ENCODE measurements around the gene PACS1. TPM values are rescaled to one million over a fixed set of nuclear protein-coding genes. Genes with fewer than 3 reads are reported as not detected.

PACS1 gene
- total RNA-seq, 2 donors from 2014 or later, result 64.3 to 73.3 TPM

DNA sequence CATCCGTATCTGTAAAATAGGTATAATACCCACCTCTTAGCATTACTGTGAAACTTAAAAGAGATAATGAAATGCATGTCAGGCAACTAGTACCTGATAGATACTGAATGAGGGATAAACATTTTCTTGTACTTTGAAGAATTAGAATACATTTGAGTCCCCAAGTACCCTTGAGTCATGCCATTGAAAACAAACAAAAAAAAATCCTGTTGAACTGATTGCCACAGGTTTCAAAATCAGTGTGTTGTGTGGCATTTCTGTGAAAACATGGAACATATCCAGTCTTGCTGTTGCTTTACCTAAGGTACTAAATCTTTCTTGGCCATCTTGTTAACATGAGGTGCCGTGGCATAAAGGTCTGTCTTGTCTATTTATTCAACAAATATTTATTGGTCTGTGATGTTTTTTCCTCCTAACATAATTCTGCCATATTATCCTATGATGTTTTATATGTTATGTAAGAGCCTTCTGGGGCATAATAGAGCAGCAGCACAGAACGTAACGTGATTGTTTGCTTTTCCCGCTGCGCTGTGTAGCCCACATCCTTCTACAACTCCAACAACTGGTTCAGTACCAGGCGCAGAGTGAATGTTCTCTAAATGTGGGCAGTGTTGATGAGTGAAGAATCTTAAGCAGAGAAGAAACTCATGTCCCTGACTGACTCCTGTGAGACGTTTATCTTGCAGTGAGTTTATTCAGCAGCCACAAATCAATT lies 119.1 kb downstream of the PACS1 start:
- DNase-seq (ENCODE audit: low spot score) (no peak), ATAC-seq (no peak)
- peaks cover 25 to 39% of the 10 kb centered on the region in 2 donors for H3K4me1 Mint-ChIP-seq (ENCODE audit: low read depth in 2 of 2)
- no peaks in the 10 kb centered on the region for H3K9me3 Mint-ChIP-seq
- H3K27me3 Mint-ChIP-seq, result no peaks in the 10 kb centered on the region
- H3K4me3 Mint-ChIP-seq, result no peak overlapping the region
- no peak overlapping the region for H3K27ac Mint-ChIP-seq
- H3K36me3 Mint-ChIP-seq, result no peaks in the 10 kb centered on the region

GRCh38 chr11:66190786-66191185 lies 120.7 kb downstream of the PACS1 start:
- Mint-ChIP-seq H3K9me3 (no peaks in the 10 kb centered on the region), H3K27ac (no peak overlapping the region), H3K4me3 (no peak overlapping the region)

DNA sequence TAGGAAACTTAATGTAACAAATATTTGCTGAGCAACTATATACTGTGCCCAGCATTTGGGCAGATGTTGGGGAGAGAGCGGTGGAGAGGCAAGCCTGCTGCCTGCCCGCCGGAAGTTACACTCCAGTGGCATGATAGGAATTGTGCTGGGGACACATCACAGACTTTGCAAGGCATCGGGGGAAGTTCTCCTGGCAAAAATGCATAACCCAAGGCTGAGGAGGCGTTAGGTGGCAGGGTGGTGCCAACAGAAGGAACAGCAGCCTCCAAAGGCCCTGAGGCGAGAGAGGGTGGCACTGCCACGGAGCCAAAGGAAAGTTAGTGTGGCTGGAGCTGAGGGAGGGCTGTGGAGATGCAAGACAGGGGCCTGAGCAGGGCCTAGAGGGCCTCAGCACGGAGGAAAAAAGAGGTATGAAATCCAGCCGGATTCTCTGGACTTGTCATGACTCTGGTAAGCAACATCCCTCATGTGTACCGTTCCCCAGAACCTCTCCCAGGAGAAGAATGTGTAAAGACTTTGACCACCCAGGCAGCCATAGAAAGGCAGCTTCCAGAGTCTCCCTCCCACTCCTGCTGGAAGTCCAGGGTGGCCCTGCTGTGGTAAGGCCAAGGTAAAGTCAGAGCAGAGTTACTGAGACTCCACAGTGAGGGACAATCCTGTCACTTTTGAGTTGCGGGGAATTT lies 122.2 kb downstream of the PACS1 start:
- Mint-ChIP-seq H3K4me3 (no peak overlapping the region), H3K27me3 (no peaks in the 10 kb centered on the region), H3K4me1 (ENCODE audit: low read depth in 2 of 2) (peaks cover 13 to 21% of the 10 kb centered on the region in 2 donors), H3K9me3 (no peaks in the 10 kb centered on the region), H3K27ac (no peak overlapping the region), H3K36me3 (no peaks in the 10 kb centered on the region)
- DNase-seq (ENCODE audit: low spot score) (no peak), ATAC-seq (no peak)

More at GRCh38 chr11:66190786-66191185, 120.7 kb downstream of the PACS1 start:
- Mint-ChIP-seq H3K27me3 (no peaks in the 10 kb centered on the region), H3K4me1 (ENCODE audit: low read depth in 2 of 2) (peaks cover 20 to 30% of the 10 kb centered on the region in 2 donors), H3K36me3 (no peaks in the 10 kb centered on the region)
- ATAC-seq, result no peak
- DNase-seq (ENCODE audit: low spot score), result no peak

DNA sequence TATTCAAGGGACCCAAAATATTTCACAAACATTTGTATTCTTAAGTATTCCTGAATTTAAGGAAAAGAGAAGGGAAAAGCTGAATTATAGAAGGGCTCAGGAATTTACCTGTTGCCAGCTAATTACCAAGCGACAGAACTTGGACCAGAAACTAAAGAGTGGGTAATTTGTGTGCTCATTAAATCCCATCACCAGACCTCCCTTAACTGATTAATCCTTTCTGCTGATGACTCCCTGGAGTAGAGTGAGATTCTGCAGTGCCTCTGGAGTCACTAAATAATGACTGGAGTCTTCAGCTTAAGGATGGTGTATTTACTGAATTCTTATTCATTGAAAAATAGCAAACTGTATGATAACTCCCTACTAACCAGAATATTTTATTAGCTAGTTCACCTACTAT lies 124.3 kb downstream of the PACS1 start:
- DNase-seq (ENCODE audit: low spot score) (no peak), ATAC-seq (no peak)
- H3K4me1 Mint-ChIP-seq (ENCODE audit: low read depth in 2 of 2), result peaks cover 4 to 9% of the 10 kb centered on the region in 2 donors
- H3K4me3 Mint-ChIP-seq, result no peak overlapping the region
- peaks cover 2% of the 10 kb centered on the region for H3K9me3 Mint-ChIP-seq
- no peak overlapping the region for H3K27ac Mint-ChIP-seq
- peaks cover 4% of the 10 kb centered on the region for H3K36me3 Mint-ChIP-seq
- H3K27me3 Mint-ChIP-seq, result no peaks in the 10 kb centered on the region

DNA sequence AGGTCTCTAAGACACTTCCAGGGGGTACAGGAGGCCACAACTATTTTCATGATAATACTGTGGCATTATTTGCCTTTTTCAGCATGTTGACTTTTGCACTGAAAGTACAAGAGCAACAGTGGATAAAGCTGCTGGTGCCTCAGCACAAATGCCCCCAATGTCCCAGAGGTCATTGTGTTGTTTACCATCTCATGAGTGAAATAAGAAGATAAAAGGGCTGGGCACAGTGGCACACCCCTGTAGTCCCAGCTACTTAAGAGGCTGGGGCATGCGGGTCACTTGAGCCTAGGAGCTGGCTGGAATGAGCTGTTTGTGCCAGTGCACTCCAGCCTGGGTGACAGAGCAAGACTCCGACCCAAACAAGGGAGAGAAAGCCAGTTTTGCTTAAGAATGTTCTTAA lies 125.8 kb downstream of the PACS1 start:
- H3K9me3 Mint-ChIP-seq, result peaks cover 6% of the 10 kb centered on the region
- no peak overlapping the region for H3K4me3 Mint-ChIP-seq
- H3K36me3 Mint-ChIP-seq, result peaks cover 13% of the 10 kb centered on the region
- DNase-seq (ENCODE audit: low spot score), result no peak
- no peaks in the 10 kb centered on the region for H3K27me3 Mint-ChIP-seq
- H3K27ac Mint-ChIP-seq, result no peak overlapping the region
- no peak for ATAC-seq
- H3K4me1 Mint-ChIP-seq (ENCODE audit: low read depth in 2 of 2), result peaks cover 3 to 4% of the 10 kb centered on the region in 2 donors

- Mint-ChIP-seq H3K4me3 (no peak overlapping the region), H3K36me3 (peaks cover 19% of the 10 kb centered on the region), H3K4me1 (ENCODE audit: low read depth in 2 of 2) (peaks cover 0 to 3% of the 10 kb centered on the region in 2 donors), H3K27ac (no peak overlapping the region), H3K9me3 (peaks cover 16% of the 10 kb centered on the region), H3K27me3 (no peaks in the 10 kb centered on the region)
- ATAC-seq, result no peak
- DNase-seq (ENCODE audit: low spot score), result no peak
These were observed 133.8 kb downstream of the PACS1 start for GRCh38 chr11:66203847-66204246.

- Mint-ChIP-seq H3K27me3 (no peaks in the 10 kb centered on the region), H3K36me3 (peaks cover 15% of the 10 kb centered on the region), H3K4me3 (no peak overlapping the region), H3K4me1 (ENCODE audit: low read depth in 2 of 2) (peaks cover 0 to 5% of the 10 kb centered on the region in 2 donors), H3K9me3 (peaks cover 13% of the 10 kb centered on the region), H3K27ac (no peak overlapping the region)
- no peak for DNase-seq (ENCODE audit: low spot score)
- no peak for ATAC-seq
These were observed 134.3 kb downstream of the PACS1 start for GRCh38 chr11:66204412-66204811.

- Mint-ChIP-seq H3K9me3 (peaks cover 6% of the 10 kb centered on the region), H3K4me3 (no peak overlapping the region), H3K36me3 (no peaks in the 10 kb centered on the region), H3K27me3 (no peaks in the 10 kb centered on the region), H3K4me1 (ENCODE audit: low read depth in 2 of 2) (peaks cover 0 to 8% of the 10 kb centered on the region in 2 donors), H3K27ac (no peak overlapping the region)
- DNase-seq (ENCODE audit: low spot score) (no peak), ATAC-seq (no peak)
These were observed 137.7 kb downstream of the PACS1 start for GRCh38 chr11:66207816-66208215.

GRCh38 chr11:66211100-66211499 lies 141.0 kb downstream of the PACS1 start:
- Mint-ChIP-seq H3K9me3 (no peaks in the 10 kb centered on the region), H3K4me3 (no peak overlapping the region), H3K27ac (no peak overlapping the region), H3K27me3 (no peaks in the 10 kb centered on the region), H3K36me3 (no peaks in the 10 kb centered on the region), H3K4me1 (ENCODE audit: low read depth in 2 of 2) (peaks cover 0 to 8% of the 10 kb centered on the region in 2 donors)
- ATAC-seq, result no peak
- DNase-seq (ENCODE audit: low spot score), result no peak

GRCh38 chr11:66216911-66217310 lies 146.8 kb downstream of the PACS1 start:
- Mint-ChIP-seq H3K4me1 (ENCODE audit: low read depth in 2 of 2) (peaks cover 3 to 9% of the 10 kb centered on the region in 2 donors), H3K9me3 (no peaks in the 10 kb centered on the region), H3K4me3 (no peak overlapping the region), H3K27ac (no peak overlapping the region), H3K27me3 (no peaks in the 10 kb centered on the region), H3K36me3 (peaks cover 4% of the 10 kb centered on the region)
- DNase-seq (ENCODE audit: low spot score), result no peak
- ATAC-seq, result no peak

DNA sequence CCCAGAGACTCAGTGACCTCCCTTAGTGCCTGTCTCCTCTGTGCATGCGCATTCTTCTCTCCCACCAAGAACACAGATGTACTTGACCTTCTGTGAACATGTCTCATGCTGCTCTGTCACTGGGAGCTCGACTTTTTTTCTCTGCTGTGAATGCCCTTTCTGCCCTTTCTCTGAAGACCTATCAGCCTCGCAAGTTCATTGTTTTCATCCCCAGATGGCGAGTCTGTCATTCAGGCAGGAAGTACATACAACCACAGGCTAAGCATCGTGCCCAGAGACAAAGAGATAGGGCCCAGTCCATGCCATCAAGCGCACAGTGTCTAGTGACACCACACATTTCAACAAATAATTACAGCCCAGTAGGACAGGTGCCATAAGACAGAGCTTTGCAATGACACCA lies 148.0 kb downstream of the PACS1 start:
- Mint-ChIP-seq H3K36me3 (peaks cover 4% of the 10 kb centered on the region), H3K27me3 (no peaks in the 10 kb centered on the region), H3K27ac (peak overlapping the region; percentile 23 to 29), H3K9me3 (no peaks in the 10 kb centered on the region), H3K4me1 (ENCODE audit: low read depth in 2 of 2) (peaks cover 12 to 17% of the 10 kb centered on the region in 2 donors), H3K4me3 (no peak overlapping the region)
- no peak for ATAC-seq
- no peak for DNase-seq (ENCODE audit: low spot score)

GRCh38 chr11:66218846-66219620 lies 149.0 kb downstream of the PACS1 start:
- Mint-ChIP-seq H3K4me3 (no peak overlapping the region), H3K27ac (peak overlapping the region in 1 of 2 donors; percentile 29), H3K4me1 (ENCODE audit: low read depth in 2 of 2) (peaks cover 12 to 17% of the 10 kb centered on the region in 2 donors), H3K36me3 (peaks cover 4% of the 10 kb centered on the region), H3K9me3 (no peaks in the 10 kb centered on the region), H3K27me3 (no peaks in the 10 kb centered on the region)
- DNase-seq (ENCODE audit: low spot score) (no peak), ATAC-seq (no peak)

- no peak for DNase-seq (ENCODE audit: low spot score)
- Mint-ChIP-seq H3K27me3 (no peaks in the 10 kb centered on the region), H3K4me1 (ENCODE audit: low read depth in 2 of 2) (peaks cover 12 to 17% of the 10 kb centered on the region in 2 donors), H3K4me3 (no peak overlapping the region), H3K36me3 (peaks cover 4% of the 10 kb centered on the region), H3K9me3 (no peaks in the 10 kb centered on the region), H3K27ac (no peak overlapping the region)
- no peak for ATAC-seq
These were observed 149.9 kb downstream of the PACS1 start for GRCh38 chr11:66219846-66220565.

Measured in natural killer cell treated with Interleukin-12 subunit alpha and Interleukin-12 subunit beta and Interleukin-15 and Interleukin-18, amount 100 ng/mL, for 72 hours (primary cell).